Progenitor cell of endocrine pancreas (in vitro differentiated cells): Measurements from ENCODE around the gene PSD. TPM values are rescaled to one million over a fixed set of nuclear protein-coding genes. Genes with fewer than 3 reads are reported as not detected.

Experiments
- DNase-seq: peaks from one replicate; pipeline ENCODE4 v3.0.0; 2021; ENCODE audit warnings: low spot score; ENCODE audit not compliant: unreplicated experiment
- H3K27ac Mint-ChIP-seq: 2 replicates; pipeline ENCODE4 v1.8.0; 2021; ENCODE audit warnings: mild to moderate bottlenecking, moderate library complexity, mixed read lengths
- H3K27me3 Mint-ChIP-seq: 2 replicates; pipeline ENCODE4 v1.8.0; 2021; ENCODE audit warnings: mixed read lengths
- H3K36me3 Mint-ChIP-seq: 2 replicates; pipeline ENCODE4 v1.8.0; 2022; ENCODE audit warnings: mixed read lengths; ENCODE audit not compliant: insufficient read depth
- H3K4me1 Mint-ChIP-seq: 2 replicates; pipeline ENCODE4 v1.8.0; 2021; ENCODE audit warnings: low read depth, mixed read lengths
- H3K4me3 Mint-ChIP-seq: 2 replicates; pipeline ENCODE4 v1.8.0; 2021; ENCODE audit warnings: low read depth, mild to moderate bottlenecking, moderate library complexity, mixed read lengths
- H3K9me3 Mint-ChIP-seq: 2 replicates; pipeline ENCODE4 v1.8.0; 2021; ENCODE audit warnings: low read depth, mixed read lengths
- total RNA-seq: library from RNA; stranded (reverse); gene quantifications from 2 replicates; pipeline ENCODE4 v1.2.1, GENCODE V29; 2021
- TF ChIP-seq, protein P1 (sequence below): fragments of 200-600 bp; sonication (generic); IDR thresholded peaks from one replicate; pipeline ENCODE4 v1.5.0; 2021; ENCODE audit warnings: antibody characterized with exemption, mild to moderate bottlenecking; ENCODE audit not compliant: unreplicated experiment

The PSD gene
- total RNA-seq, 1 donor from 2014 or later: 8.9 TPM

DNA sequence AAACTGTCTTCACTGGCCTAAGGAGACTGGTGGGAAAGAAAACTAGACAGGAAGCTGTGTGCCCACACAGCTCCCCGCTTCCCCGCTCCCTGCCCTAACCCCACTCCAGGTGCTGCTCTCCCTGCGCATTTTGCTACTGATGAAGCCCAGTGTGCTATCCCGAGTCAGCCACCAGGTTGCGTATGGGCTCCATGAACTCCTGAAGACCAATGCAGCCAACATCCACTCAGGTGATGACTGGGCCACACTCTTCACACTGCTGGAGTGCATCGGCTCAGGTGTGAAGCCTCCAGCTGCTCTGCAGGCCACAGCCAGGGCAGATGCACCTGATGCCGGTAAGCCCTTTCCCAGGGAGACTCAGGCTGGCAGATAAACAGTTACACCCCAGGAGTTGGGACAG, 43.3 kb downstream of the PSD start:
- DNase-seq: no peak
- H3K4me3 Mint-ChIP-seq: no peak overlapping the region
- peaks cover 4% of the 10 kb centered on the region for H3K9me3 Mint-ChIP-seq
- no peaks in the 10 kb centered on the region for H3K4me1 Mint-ChIP-seq
- H3K36me3 Mint-ChIP-seq: peaks cover 34% of the 10 kb centered on the region
- TF ChIP-seq, protein P1, sequence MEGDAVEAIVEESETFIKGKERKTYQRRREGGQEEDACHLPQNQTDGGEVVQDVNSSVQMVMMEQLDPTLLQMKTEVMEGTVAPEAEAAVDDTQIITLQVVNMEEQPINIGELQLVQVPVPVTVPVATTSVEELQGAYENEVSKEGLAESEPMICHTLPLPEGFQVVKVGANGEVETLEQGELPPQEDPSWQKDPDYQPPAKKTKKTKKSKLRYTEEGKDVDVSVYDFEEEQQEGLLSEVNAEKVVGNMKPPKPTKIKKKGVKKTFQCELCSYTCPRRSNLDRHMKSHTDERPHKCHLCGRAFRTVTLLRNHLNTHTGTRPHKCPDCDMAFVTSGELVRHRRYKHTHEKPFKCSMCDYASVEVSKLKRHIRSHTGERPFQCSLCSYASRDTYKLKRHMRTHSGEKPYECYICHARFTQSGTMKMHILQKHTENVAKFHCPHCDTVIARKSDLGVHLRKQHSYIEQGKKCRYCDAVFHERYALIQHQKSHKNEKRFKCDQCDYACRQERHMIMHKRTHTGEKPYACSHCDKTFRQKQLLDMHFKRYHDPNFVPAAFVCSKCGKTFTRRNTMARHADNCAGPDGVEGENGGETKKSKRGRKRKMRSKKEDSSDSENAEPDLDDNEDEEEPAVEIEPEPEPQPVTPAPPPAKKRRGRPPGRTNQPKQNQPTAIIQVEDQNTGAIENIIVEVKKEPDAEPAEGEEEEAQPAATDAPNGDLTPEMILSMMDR: no peak
- no peak overlapping the region for H3K27ac Mint-ChIP-seq
- no peaks in the 10 kb centered on the region for H3K27me3 Mint-ChIP-seq

DNA sequence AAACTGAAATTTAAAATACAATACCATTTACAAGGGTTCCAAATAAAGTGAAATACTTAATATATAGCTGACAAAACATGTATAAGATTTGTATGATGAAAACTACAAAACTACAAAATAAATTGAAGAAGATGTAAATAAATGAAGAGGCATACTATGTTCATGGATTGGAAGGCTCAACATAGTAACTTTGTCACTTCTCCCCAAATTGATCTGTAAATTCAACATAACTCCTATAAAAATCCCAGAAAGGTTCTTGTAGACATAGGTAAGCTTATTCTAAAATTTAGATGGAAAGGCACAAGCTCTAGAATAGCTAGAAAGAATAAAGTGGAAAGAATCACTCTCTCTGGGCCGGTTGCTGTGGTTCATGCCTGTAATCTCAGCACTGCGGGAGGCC, 47.3 kb downstream of the PSD start:
- TF ChIP-seq, protein P1: no peak
- Mint-ChIP-seq H3K9me3 (peaks cover 7% of the 10 kb centered on the region), H3K27ac (no peak overlapping the region), H3K4me1 (no peaks in the 10 kb centered on the region), H3K36me3 (peaks cover 51% of the 10 kb centered on the region), H3K27me3 (no peaks in the 10 kb centered on the region), H3K4me3 (no peak overlapping the region)
- DNase-seq: no peak

DNA sequence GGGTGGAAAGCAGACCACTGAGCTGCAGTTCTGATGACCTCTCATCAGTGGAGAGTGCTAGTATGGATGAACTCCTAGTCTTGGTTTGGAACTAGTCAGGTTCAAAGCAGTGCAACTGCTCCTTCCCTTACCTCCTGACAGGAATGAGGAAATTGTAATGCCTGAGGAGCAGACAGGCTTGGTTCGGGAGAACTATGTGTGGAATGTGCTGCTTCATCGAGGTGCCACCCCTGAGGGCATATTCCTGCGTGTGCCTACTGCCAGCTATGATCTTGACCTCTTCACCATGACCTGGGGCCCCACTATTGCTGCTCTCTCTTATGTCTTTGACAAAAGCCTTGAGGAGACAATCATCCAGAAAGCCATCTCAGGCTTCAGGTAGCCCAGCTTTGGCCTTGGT, 50.5 kb downstream of the PSD start:
- no peak for DNase-seq
- peaks cover 7% of the 10 kb centered on the region for H3K9me3 Mint-ChIP-seq
- no peaks in the 10 kb centered on the region for H3K4me1 Mint-ChIP-seq
- H3K27ac Mint-ChIP-seq: no peak overlapping the region
- TF ChIP-seq, protein P1: no peak
- no peak overlapping the region for H3K4me3 Mint-ChIP-seq
- peaks cover 49% of the 10 kb centered on the region for H3K36me3 Mint-ChIP-seq
- H3K27me3 Mint-ChIP-seq: no peaks in the 10 kb centered on the region

DNA sequence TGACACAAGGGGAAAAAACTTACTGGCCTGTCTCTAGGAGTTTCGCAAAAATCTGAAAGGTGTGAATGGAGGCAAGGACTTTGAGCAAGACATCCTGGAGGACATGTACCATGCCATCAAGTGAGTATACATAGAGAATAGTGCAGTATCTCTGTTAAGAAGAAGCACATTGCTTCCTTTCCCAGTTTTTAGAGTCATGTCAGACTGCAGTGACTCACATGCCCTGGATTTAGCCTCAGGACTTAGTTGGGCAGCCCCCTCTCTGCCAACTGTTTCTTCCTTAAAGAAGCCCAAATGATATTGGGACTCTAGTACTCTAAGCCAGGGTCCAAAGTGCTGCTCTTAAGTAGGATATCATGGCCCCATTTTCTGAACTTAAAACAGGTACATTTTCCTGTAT, 51.1 kb downstream of the PSD start:
- TF ChIP-seq, protein P1: no peak
- no peak for DNase-seq
- peaks cover 52% of the 10 kb centered on the region for H3K36me3 Mint-ChIP-seq
- H3K4me3 Mint-ChIP-seq: no peak overlapping the region
- H3K4me1 Mint-ChIP-seq: no peaks in the 10 kb centered on the region
- no peak overlapping the region for H3K27ac Mint-ChIP-seq
- H3K9me3 Mint-ChIP-seq: peaks cover 7% of the 10 kb centered on the region
- H3K27me3 Mint-ChIP-seq: no peaks in the 10 kb centered on the region

DNA sequence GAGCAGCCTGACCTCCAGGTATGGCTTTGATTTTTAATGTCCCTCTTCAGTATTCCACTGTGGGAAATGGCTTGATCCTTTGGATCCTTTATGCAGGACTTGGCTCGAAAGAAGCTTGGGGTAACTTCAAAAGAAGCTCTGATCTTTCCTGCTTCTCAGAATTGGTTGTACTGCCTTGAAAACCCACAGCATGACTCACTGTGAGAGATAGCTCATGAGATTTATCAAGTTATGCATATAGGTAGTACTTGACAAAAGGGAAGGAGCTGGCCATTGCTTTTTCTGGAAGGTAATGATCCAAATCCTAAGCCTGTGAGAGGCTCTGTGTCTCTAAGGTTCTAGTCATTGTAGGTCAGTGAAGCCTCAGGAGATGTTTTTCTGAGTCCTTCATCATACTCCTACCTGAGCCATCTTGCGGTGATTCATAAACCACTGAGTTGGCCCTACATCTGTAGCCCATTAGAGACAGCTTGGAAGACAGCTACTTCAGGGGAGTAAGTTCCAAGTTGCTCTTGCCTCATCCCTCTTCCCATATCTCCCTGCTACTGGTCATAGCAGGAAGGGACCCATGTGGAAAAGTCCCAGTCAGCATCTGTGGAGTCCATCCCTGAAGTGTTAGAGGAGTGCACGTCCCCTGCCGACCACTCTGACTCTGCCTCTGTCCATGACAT, 59.7 kb downstream of the PSD start:
- no peaks in the 10 kb centered on the region for H3K4me1 Mint-ChIP-seq
- no peak for DNase-seq
- no peaks in the 10 kb centered on the region for H3K9me3 Mint-ChIP-seq
- TF ChIP-seq, protein P1: no peak
- no peaks in the 10 kb centered on the region for H3K27me3 Mint-ChIP-seq
- H3K36me3 Mint-ChIP-seq: peaks cover 28% of the 10 kb centered on the region
- no peak overlapping the region for H3K4me3 Mint-ChIP-seq
- H3K27ac Mint-ChIP-seq: no peak overlapping the region
